ENCODE measurements around the gene CEMIP2. TPM values are rescaled to one million over a fixed set of nuclear protein-coding genes. Genes with fewer than 3 reads are reported as not detected.

CEMIP2 gene
- total and polyA plus RNA-seq, 2 of the 13 experiments (the other 11 are each of a cell fraction or from before 2014, with no cell fraction given) = 94.3 to 128 TPM

GRCh38 chr9:71783120-71783523 lies 14.8 kb upstream of the CEMIP2 start (continued):
- TF ChIP-seq FLYWCH1 (CRISPR knock-in tag; IDR thresholded peaks at IDR 0.05) = no peak
- TF ChIP-seq ISL2 (CRISPR knock-in tag; IDR thresholded peaks at IDR 0.05) = no peak
- TF ChIP-seq STAG1 (CRISPR knock-in tag; IDR thresholded peaks at IDR 0.05) = peak; percentile 44; the same call in 1 of the 2 replicates
- no peak for TF ChIP-seq KIAA2018 (CRISPR knock-in tag; IDR thresholded peaks at IDR 0.05; ENCODE audit: borderline replicate concordance)
- no peak for TF ChIP-seq ZNF121 (CRISPR knock-in tag; IDR thresholded peaks at IDR 0.05)
- TF ChIP-seq PRMT3 (CRISPR knock-in tag; IDR thresholded peaks at IDR 0.05; ENCODE audit: borderline replicate concordance, low read depth) = no peak
- TF ChIP-seq PRDM10 (CRISPR knock-in tag; IDR thresholded peaks at IDR 0.05; ENCODE audit: low read depth) = 0 out of 2 replicates have a peak, but pooled peaks have one; percentile 16
- TF ChIP-seq KDM3A (CRISPR knock-in tag; IDR thresholded peaks at IDR 0.05; ENCODE audit: low read depth) = no peak
- no peak for TF ChIP-seq ZNF597 (CRISPR knock-in tag; IDR thresholded peaks at IDR 0.05)
- no peak for TF ChIP-seq MIER2 (CRISPR knock-in tag; IDR thresholded peaks at IDR 0.05)
- TF ChIP-seq POLR2AphosphoS5 (IDR thresholded peaks at IDR 0.05; ENCODE audit: low read depth, low read length) = no peak
- TF ChIP-seq ARID4A (CRISPR knock-in tag; IDR thresholded peaks at IDR 0.05; ENCODE audit: borderline replicate concordance) = peak; percentile 38; the same call in 1 of the 2 replicates
